B cell (primary cell): ENCODE data around the gene EYA4.

ENCODE experiments used
- CTCF ChIP-seq: fragments of 200-600 bp; IDR thresholded peaks from one replicate; pipeline ENCODE4 v1.8.0; 2022; ENCODE audit warnings: antibody characterized with exemption, mild to moderate bottlenecking
- EZH2 ChIP-seq: IDR thresholded peaks from 2 replicates; pipeline ENCODE4 v1.6.1; 2012; ENCODE audit warnings: borderline replicate concordance, low read depth, mild to moderate bottlenecking, moderate library complexity, low read length; ENCODE audit not compliant: insufficient read depth, poor library complexity, severe bottlenecking

- TF ChIP-seq CTCF (no peak), EZH2 (no peak)
Observed at GRCh38 chr6:133528566-133528965, 287.4 kb downstream of the EYA4 start.
